ENCODE results near the gene FAM78A.

The FAM78A gene

GRCh38 chr9:131281119-131281965 is 5.0 kb upstream of the FAM78A start:
- TF ChIP-seq GATA1 (IDR thresholded peaks at IDR 0.05; ENCODE audit: low read depth, low read length) (no peak), POLR2A (IDR thresholded peaks at IDR 0.05; ENCODE audit: low read length) (no peak)
- DNase-seq, result no peak

- TF ChIP-seq GATA1 (IDR thresholded peaks at IDR 0.05; ENCODE audit: low read depth, low read length) (no peak), POLR2A (IDR thresholded peaks at IDR 0.05; ENCODE audit: low read length) (no peak)
- DNase-seq, result no peak
Measured at GRCh38 chr9:131280660-131281059, 4.3 kb upstream of the FAM78A start.

- TF ChIP-seq GATA1 (IDR thresholded peaks at IDR 0.05; ENCODE audit: low read depth, low read length) (no peak), POLR2A (IDR thresholded peaks at IDR 0.05; ENCODE audit: low read length) (no peak)
Measured at GRCh38 chr9:131279863-131280570, 3.7 kb upstream of the FAM78A start.

GRCh38 chr9:131279196-131279862 is 3.0 kb upstream of the FAM78A start:
- no peak for DNase-seq
- no peak for TF ChIP-seq POLR2A (IDR thresholded peaks at IDR 0.05; ENCODE audit: low read length)

More at GRCh38 chr9:131279863-131280570, 3.7 kb upstream of the FAM78A start:
- no peak for DNase-seq

GRCh38 chr9:131278702-131279111 is 2.4 kb upstream of the FAM78A start:
- DNase-seq, result peak; percentile 39 to 54
- TF ChIP-seq POLR2A (IDR thresholded peaks at IDR 0.05; ENCODE audit: low read length), result no peak
- TF ChIP-seq GATA1 (IDR thresholded peaks at IDR 0.05; ENCODE audit: low read depth, low read length), result no peak

GRCh38 chr9:131277910-131278701 is 1.8 kb upstream of the FAM78A start:
- TF ChIP-seq POLR2A (IDR thresholded peaks at IDR 0.05; ENCODE audit: low read length) (no peak), GATA1 (IDR thresholded peaks at IDR 0.05; ENCODE audit: low read depth, low read length) (no peak)

GRCh38 chr9:131277287-131277909 is 1.1 kb upstream of the FAM78A start:
- no peak for TF ChIP-seq POLR2A (IDR thresholded peaks at IDR 0.05; ENCODE audit: low read length)
- TF ChIP-seq GATA1 (IDR thresholded peaks at IDR 0.05; ENCODE audit: low read depth, low read length), result no peak
- peak; percentile 45 to 61 for DNase-seq

More at GRCh38 chr9:131277910-131278701, 1.8 kb upstream of the FAM78A start:
- peak; percentile 84 to 89 for DNase-seq

GRCh38 chr9:131276891-131277286 is 579 bp upstream of the FAM78A start:
- TF ChIP-seq POLR2A (IDR thresholded peaks at IDR 0.05; ENCODE audit: low read length), result peak; percentile 41
- no peak for TF ChIP-seq GATA1 (IDR thresholded peaks at IDR 0.05; ENCODE audit: low read depth, low read length)
- DNase-seq, result peak; percentile 80 to 85

GRCh38 chr9:131275332-131276093 is 797 bp downstream of the FAM78A start:
- peak; percentile 24 for TF ChIP-seq POLR2A (IDR thresholded peaks at IDR 0.05; ENCODE audit: low read length)
- TF ChIP-seq GATA1 (IDR thresholded peaks at IDR 0.05; ENCODE audit: low read depth, low read length), result no peak
- DNase-seq, result peak; percentile 78 to 80

GRCh38 chr9:131274674-131275331 is 1.5 kb downstream of the FAM78A start:
- TF ChIP-seq POLR2A (IDR thresholded peaks at IDR 0.05; ENCODE audit: low read length) (peak; percentile 68), GATA1 (IDR thresholded peaks at IDR 0.05; ENCODE audit: low read depth, low read length) (no peak)
- peak; percentile 73 to 76 for DNase-seq

GRCh38 chr9:131273856-131274673 is 2.2 kb downstream of the FAM78A start:
- TF ChIP-seq POLR2A (IDR thresholded peaks at IDR 0.05; ENCODE audit: low read length) (no peak), GATA1 (IDR thresholded peaks at IDR 0.05; ENCODE audit: low read depth, low read length) (no peak)
- peak; percentile 57 to 69 for DNase-seq

Measured in erythroblast (primary cell).